Measurements from ENCODE around the gene RILPL1.
"Not testable (repeated sequence)": the region's sequence is repeated elsewhere in the genome, so short reads cannot be mapped to it uniquely, and the experiment has no call there.

RILPL1 gene

GRCh38 chr12:123453165-123453564 lies 80.4 kb downstream of the RILPL1 start:
- ChIA-PET CTCF (no interaction called here), POLR2A (no interaction called here)
- no peak for TF ChIP-seq CTCF (IDR thresholded peaks at IDR 0.05; ENCODE audit: control extremely low read depth, extremely low read depth, low read depth, missing control alignments)
- DNase-seq (ENCODE audit: extremely low spot score): no peak

- not testable (repeated sequence) for DNase-seq (ENCODE audit: extremely low spot score)
- ChIA-PET POLR2A (interaction anchor here (0.8 to 1.5 kb wide), 2 partner anchors 10 to 15 kb away, joined by 3 to 5 read pairs; partner anchors contain the start of gene RILPL2), CTCF (interaction anchor here (0.6 to 0.9 kb wide), 3 partner anchors 11 to 231 kb away, joined by 3 read pairs; no protein-coding TSS in a partner anchor)
These were observed 81.3 kb downstream of the RILPL1 start for GRCh38 chr12:123452276-123452550.

GRCh38 chr12:123450636-123451035 lies 82.9 kb downstream of the RILPL1 start:
- DNase-seq (ENCODE audit: extremely low spot score): no peak
- ChIA-PET POLR2A (interaction anchor here (0.6 to 1.5 kb wide), 3 partner anchors 8 to 43 kb away, joined by 3 to 5 read pairs (median 3); no protein-coding TSS in a partner anchor), CTCF (interaction anchor here (1.9 kb wide), 1 partner anchor 23 kb away, joined by 4 read pairs; no protein-coding TSS in a partner anchor)
- TF ChIP-seq CTCF (IDR thresholded peaks at IDR 0.05; ENCODE audit: control extremely low read depth, extremely low read depth, low read depth, missing control alignments): no peak

GRCh38 chr12:123449856-123450255 lies 83.7 kb downstream of the RILPL1 start:
- POLR2A ChIA-PET: interaction anchor here (0.6 kb wide), 2 partner anchors 14 to 85 kb away, joined by 3 to 5 read pairs; no protein-coding TSS in a partner anchor
- no peak for TF ChIP-seq CTCF (IDR thresholded peaks at IDR 0.05; ENCODE audit: control extremely low read depth, extremely low read depth, low read depth, missing control alignments)
- CTCF ChIA-PET: interaction anchor here (1.2 to 1.9 kb wide), 3 partner anchors 10 to 26 kb away, joined by 3 to 4 read pairs (median 3); no protein-coding TSS in a partner anchor
- no peak for DNase-seq (ENCODE audit: extremely low spot score)

GRCh38 chr12:123449249-123449733 lies 84.2 kb downstream of the RILPL1 start:
- ChIA-PET CTCF (interaction anchor here (0.9 to 1.9 kb wide), 6 partner anchors 9 to 84 kb away, joined by 3 to 7 read pairs (median 3); no protein-coding TSS in a partner anchor), POLR2A (interaction anchor here (0.5 to 1.4 kb wide), 3 partner anchors 9 to 84 kb away, joined by 3 to 6 read pairs (median 3); partner anchors contain the start of gene SNRNP35)
- TF ChIP-seq CTCF (IDR thresholded peaks at IDR 0.05; ENCODE audit: control extremely low read depth, extremely low read depth, low read depth, missing control alignments): no peak
- DNase-seq (ENCODE audit: extremely low spot score): no peak

- ChIA-PET POLR2A (interaction anchor here (0.7 to 0.9 kb wide), 3 partner anchors 14 to 19 kb away, joined by 3 to 8 read pairs (median 4); no protein-coding TSS in a partner anchor), CTCF (no interaction called here)
- no peak for DNase-seq (ENCODE audit: extremely low spot score)
- no peak for TF ChIP-seq CTCF (IDR thresholded peaks at IDR 0.05; ENCODE audit: control extremely low read depth, extremely low read depth, low read depth, missing control alignments)
These were observed 87.2 kb downstream of the RILPL1 start for GRCh38 chr12:123446333-123446713.

All from GM10248 (cell line).